Adipose tissue (tissue), 3 donors: ENCODE data around the gene RAP2C. TPM values are rescaled to one million over a fixed set of nuclear protein-coding genes. Genes with fewer than 3 reads are reported as not detected.
"Not testable (repeated sequence)": the region's sequence is repeated elsewhere in the genome, so short reads cannot be mapped to it uniquely, and the experiment has no call there.

Experiments
- H3K27ac ChIP-seq: one replicate; pipeline ENCODE4 v1.5.1; 2013; ENCODE audit warnings: low read depth, low read length
- WGBS, 3 donors: extraction: QIAGEN DNeasy Blood & Tissue Kit; methylation state at CpG; one replicate each; pipeline ENCODE4 v1.1.7; 2013; 5-methylcytosine and 5-hydroxymethylcytosine counted together
- polyA plus RNA-seq, 3 donors: library from polyadenylated mRNA; stranded (reverse); fragments of 200-250 nt; gene quantifications; one replicate each; pipeline ENCODE4 v1.2.3, GENCODE V29; 2013
- donor health status: healthy with polysubstance abuse.
- donor health status: Bipolar disorder and iron deficiency.
- donor health status: healthy.

RAP2C gene
- polyA plus RNA-seq, 3 donors, result 6.5 to 14.7 (median 13.6) TPM

- no peak overlapping the region for H3K27ac ChIP-seq
- WGBS, 3 donors, result 35 to 77% (median 61%) methylated on average over 2 of the region's 2 CpGs
Measured at GRCh38 chrX:132207996-132208395, 11.3 kb downstream of the RAP2C start.

DNA sequence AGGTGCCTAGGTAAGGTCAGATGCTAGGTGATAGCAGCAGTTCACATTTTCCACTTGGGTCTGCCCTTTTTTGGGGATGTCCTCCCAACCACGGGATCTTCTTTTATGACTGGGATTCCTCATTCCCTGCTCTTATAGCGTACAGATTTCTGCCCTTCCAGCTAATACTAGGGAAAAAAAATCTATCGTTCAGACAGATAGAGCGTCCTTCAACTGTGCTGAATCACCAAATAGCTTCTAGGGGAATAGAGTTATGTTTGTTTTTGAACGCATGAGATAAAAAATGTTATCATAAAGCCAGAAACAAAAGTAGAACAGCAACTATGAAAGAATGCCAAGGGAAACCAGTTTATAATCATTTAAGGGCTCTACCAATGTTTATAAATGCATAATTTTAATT lies 13.0 kb downstream of the RAP2C start:
- no peak overlapping the region for H3K27ac ChIP-seq
- 22 to 57% (median 54%) methylated on average over 5 of the region's 5 CpGs for WGBS, 3 donors

DNA sequence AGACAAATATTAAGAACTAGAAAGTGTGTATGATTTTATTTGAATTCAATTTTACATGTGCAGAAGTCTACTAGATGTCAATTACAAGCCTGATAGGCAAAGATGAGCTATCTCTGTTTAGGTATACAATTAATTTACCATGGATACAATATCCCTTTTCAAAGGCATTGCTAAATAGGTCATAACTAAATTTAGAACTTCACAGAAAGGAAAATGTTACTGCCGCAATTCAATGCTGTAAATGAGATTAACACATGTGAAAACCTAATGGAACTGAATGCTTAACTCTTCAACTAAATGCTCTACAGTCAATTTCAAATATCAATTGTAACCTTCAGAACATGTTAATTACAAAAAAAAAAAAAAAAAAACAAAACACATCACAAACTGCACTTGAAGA lies 14.6 kb downstream of the RAP2C start:
- H3K27ac ChIP-seq, result no peak overlapping the region
- 70 to 89% (median 75%) methylated on average over 1 of the region's 1 CpG for WGBS, 3 donors

DNA sequence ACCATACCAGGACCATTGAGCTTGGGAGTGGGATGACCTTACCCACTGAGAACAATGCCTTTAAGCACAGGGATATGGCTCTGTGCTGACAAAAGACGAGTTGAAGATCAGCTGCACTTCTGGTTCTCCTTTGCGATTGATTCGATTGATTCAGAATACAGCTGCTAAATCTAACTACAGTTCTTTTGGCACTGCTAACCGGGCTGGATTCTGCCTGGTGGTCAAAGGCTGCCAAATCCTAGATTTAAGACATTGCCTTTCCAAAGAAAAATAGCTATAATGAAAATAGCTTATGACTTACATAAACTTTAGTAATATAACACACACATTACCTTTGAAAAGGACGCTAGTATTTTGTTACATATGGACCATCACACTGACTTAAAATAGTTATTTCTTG lies 18.3 kb downstream of the RAP2C start:
- WGBS, 3 donors, result 67 to 87% (median 67%) methylated on average over 5 of the region's 5 CpGs
- no peak overlapping the region for H3K27ac ChIP-seq

DNA sequence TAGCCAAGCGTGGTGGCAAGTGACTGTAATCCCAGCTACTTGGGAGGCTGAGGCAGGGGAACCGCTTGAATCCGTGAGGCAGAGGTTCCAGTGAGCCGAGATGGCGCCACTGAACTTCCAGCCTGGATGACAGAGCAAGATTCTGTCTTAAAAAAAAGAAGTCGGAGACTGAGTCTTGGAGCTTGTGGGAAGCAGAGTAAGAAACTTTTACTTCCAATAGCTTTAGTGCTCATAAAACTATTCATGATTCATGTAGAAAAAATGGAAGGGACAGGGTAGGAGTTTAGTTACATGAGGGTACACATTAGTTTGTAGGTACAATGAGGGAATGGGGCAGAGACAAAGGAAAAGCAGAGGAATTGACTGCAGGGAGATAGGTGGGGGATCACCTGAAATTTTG lies 19.3 kb downstream of the RAP2C start:
- WGBS, 3 donors, result 72 to 98% (median 97%) methylated on average over 6 of the region's 6 CpGs
- H3K27ac ChIP-seq, result no peak overlapping the region

GRCh38 chrX:132193872-132194574 lies 25.2 kb downstream of the RAP2C start:
- no peak overlapping the region for H3K27ac ChIP-seq
- WGBS, 3 donors, result 96 to 99% (median 98%) methylated on average over 17 to 29 of the region's 29 CpGs

- WGBS, 3 donors, result 85 to 100% (median 93%) methylated on average over 1 of the region's 1 CpG
- H3K27ac ChIP-seq, result no peak overlapping the region
Measured at GRCh38 chrX:132191938-132192337, 27.3 kb downstream of the RAP2C start.

DNA sequence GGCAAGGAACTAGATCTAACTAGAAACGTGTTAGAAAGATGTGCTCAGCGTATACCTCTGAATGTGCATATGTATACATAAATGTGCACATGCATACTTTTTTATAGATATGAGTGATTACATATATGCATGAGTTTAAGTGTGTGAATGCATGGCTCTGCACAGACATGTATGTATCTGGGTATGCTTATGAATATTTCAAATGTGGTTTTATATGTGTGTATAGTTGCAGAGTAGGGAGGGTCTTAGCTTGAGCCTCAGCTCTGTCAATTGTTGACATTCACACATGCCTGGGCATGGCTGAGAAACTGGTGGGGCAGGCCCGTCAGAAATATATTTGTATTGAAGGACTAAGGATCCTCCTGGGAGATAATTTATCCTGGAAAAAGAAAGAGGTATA lies 31.1 kb downstream of the RAP2C start:
- 73 to 80% (median 79%) methylated on average over 3 of the region's 3 CpGs for WGBS, 3 donors
- no peak overlapping the region for H3K27ac ChIP-seq

DNA sequence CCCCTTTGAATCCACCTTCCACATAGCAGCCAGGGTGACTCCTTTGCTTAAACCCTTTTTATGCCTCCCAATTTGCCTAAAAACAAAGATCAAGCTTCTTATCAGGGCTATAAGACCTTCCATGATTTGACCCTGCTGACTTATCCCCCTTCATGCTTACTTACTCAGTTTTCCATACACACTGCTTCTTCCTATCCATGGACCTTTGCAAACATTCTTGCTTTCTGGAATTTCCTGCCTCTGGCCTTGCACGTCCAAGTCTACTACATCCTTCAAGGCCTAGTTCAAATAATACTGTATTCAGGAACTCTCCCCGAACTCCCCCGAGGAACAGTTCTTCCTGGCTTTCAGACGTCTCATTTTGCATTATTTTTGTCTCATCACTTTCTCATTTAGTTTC lies 31.8 kb downstream of the RAP2C start:
- 53 to 78% (median 65%) methylated on average over 4 of the region's 4 CpGs for WGBS, 3 donors
- H3K27ac ChIP-seq, result no peak overlapping the region

DNA sequence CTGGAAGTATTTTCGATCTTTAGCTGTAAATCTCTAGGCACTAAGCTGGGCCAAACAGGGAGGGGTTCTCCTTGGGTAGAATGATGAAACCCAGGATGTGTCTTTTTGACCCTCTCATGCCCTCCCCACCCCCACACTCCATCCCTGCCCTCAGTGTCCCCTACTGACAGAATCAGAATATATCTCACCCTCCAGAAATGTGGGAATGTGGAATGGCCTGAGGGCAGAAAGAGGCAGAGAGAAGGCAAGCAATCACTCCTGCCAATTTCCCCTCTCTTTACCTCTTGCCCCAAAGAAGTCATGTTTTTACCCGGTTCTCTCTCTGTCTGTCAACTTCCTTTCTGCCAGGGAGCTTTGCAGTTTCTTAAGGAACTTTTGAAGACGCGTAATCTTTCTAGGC lies 34.4 kb downstream of the RAP2C start:
- 75 to 98% (median 76%) methylated on average over 3 to 4 of the region's 4 CpGs for WGBS, 3 donors
- no peak overlapping the region for H3K27ac ChIP-seq

GRCh38 chrX:132181364-132181763 lies 37.9 kb downstream of the RAP2C start:
- WGBS, 3 donors, result 47 to 64% (median 63%) methylated on average over 7 of the region's 7 CpGs
- no peak overlapping the region for H3K27ac ChIP-seq

GRCh38 chrX:132180929-132181328 lies 38.3 kb downstream of the RAP2C start:
- 40 to 91% (median 88%) methylated on average over 3 of the region's 3 CpGs for WGBS, 3 donors
- no peak overlapping the region for H3K27ac ChIP-seq

GRCh38 chrX:132173647-132174046 lies 45.6 kb downstream of the RAP2C start:
- H3K27ac ChIP-seq, result no peak overlapping the region
- WGBS, 3 donors, result 50 to 73% (median 58%) methylated on average over 1 of the region's 1 CpG

GRCh38 chrX:132171881-132172280 lies 47.4 kb downstream of the RAP2C start:
- H3K27ac ChIP-seq, result no peak overlapping the region
- WGBS, 3 donors, result 75 to 86% (median 80%) methylated on average over 3 of the region's 3 CpGs

DNA sequence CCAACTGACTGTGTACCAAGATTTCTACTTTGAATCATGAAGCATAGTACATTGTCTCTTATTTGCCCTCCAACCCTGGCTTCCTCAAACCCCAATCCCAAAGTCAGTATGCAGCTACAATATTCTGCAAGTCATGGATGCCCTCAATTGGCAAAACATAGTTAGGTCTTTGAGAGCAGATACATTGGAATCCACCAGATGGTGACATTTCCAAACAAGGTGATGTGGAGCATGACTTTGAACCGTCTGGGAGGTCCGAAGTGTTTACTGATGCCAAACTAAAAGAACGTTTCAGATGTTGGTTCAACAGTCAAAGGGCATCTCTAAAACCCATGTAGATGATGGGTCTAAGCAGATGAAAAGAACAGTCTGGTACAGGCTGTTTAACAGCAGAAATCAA lies 47.8 kb downstream of the RAP2C start:
- no peak overlapping the region for H3K27ac ChIP-seq
- WGBS, 3 donors, result 54 to 68% (median 64%) methylated on average over 3 of the region's 3 CpGs

DNA sequence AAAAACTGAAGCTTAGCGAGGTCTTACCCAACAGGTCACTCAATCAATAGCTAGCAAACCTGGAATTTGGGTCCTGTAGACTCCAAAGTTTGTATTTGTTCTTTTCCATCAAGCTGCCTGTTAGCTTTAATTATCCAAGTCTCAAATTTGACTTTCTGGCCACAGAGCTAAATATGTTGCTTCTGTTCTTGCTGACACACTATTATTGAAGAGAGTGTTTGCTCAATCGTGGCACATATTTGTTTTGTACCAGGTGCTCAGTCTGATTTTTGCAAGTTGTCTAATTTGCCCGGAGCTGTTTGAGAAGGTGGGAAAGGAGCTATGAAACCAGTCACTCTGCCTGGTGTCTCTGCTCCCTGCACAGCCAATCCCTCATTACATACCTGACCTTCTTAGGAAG lies 49.7 kb downstream of the RAP2C start:
- 32 to 87% (median 79%) methylated on average over 3 of the region's 3 CpGs for whole genome bisulfite sequencing, 3 donors
- no peak overlapping the region for H3K27ac ChIP-seq

- H3K27ac ChIP-seq, result no peak overlapping the region
Measured at GRCh38 chrX:132165651-132166050, 53.6 kb downstream of the RAP2C start.

DNA sequence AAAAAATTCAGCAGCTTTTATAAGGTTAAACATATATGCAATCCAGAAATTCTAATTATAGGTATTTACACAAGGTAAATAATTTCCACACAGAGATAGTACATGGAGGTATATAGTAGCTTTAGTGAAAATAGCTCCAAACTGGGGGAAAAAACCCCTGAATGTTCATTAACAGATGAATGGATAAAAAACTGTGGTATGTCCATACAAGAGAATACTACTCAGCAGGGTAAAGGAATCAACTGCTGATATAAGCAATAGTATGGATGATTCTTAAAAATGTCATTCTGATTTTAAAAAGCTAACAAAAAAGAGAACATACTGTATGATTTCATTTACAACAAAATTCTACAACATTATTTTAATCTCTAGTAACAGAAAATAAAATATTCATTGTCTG lies 54.2 kb downstream of the RAP2C start:
- no peak overlapping the region for H3K27ac ChIP-seq

DNA sequence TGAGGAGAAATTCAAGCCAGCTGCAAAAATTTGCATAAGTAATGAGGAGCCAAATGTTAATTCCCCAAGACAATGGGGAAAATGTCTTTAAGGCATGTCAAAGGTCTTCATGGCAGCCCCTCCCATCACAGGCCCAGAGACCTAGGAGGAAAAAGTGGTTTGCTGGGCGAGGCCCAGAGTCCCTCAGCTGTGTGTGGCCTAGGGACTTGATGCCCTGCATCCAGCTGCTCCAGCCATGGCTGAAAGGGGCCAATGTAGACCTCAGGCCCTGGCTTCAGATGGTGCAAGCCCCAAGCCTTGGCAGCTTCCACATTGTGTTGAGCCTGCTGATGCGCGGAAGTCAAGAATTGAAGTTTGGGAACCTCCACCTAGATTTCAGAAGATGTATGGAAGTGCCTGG lies 56.2 kb downstream of the RAP2C start:
- not testable (repeated sequence) for H3K27ac ChIP-seq
- 85 to 97% (median 96%) methylated on average over 3 of the region's 3 CpGs for WGBS, 3 donors

DNA sequence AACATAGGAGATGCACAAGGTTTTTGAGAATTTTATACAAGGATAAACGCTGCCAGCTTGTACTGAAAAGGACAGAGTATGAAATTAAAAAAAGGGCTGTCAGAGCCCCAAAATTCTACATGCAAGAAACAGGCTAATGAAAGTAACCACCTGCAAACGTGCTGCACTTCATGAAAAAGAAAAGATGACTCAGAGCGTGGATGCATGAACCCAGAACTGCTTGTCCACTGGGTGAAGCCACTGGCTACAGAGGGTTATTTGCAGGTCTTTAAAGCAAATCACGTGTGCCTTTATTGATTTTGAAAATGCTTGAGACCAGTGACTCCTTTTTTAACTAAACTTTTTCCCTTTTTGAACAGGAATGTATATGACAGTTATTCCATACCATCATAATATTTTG lies 66.1 kb downstream of the RAP2C start:
- 53 to 81% (median 67%) methylated on average over 4 of the region's 4 CpGs for WGBS, 3 donors
- no peak overlapping the region for H3K27ac ChIP-seq
